Esophagus (tissue), 2 donors: ENCODE measurements around the gene ANKRD63. TPM values are rescaled to one million over a fixed set of nuclear protein-coding genes. Genes with fewer than 3 reads are reported as not detected.

Experiments
- H3K27ac ChIP-seq, 2 donors: one replicate each; pipeline ENCODE4 v1.5.1; 2013; ENCODE audit warnings: low read depth in 2 of 2, mild to moderate bottlenecking in 2 of 2, inconsistent platforms in 1 of 2, low read length in 1 of 2, moderate library complexity in 1 of 2
- H3K27me3 ChIP-seq, 2 donors: one replicate each; pipeline ENCODE4 v1.6.1; 2013; ENCODE audit warnings: low read length in 2 of 2, control low read depth in 1 of 2, mild to moderate bottlenecking in 1 of 2; ENCODE audit not compliant: insufficient read depth in 2 of 2, control insufficient read depth in 1 of 2
- H3K36me3 ChIP-seq, 2 donors: one replicate each; pipeline ENCODE4 v1.6.1; 2013; ENCODE audit warnings: low read length in 1 of 2; ENCODE audit not compliant: control insufficient read depth in 2 of 2, insufficient read depth in 2 of 2
- H3K4me1 ChIP-seq, 2 donors: one replicate each; pipeline ENCODE4 v1.6.1; 2013; ENCODE audit warnings: low read length in 1 of 2; ENCODE audit not compliant: control insufficient read depth in 2 of 2, insufficient read depth in 2 of 2
- H3K4me3 ChIP-seq, 2 donors: one replicate each; pipeline ENCODE4 v1.5.1; 2013; ENCODE audit warnings: low read length in 2 of 2, mild to moderate bottlenecking in 2 of 2, low read depth in 1 of 2, moderate library complexity in 1 of 2
- H3K9me3 ChIP-seq, 2 donors: one replicate each; pipeline ENCODE4 v1.6.1; 2013; ENCODE audit warnings: mild to moderate bottlenecking in 2 of 2, low read depth in 1 of 2, low read length in 1 of 2, moderate library complexity in 1 of 2; ENCODE audit not compliant: control insufficient read depth in 2 of 2, insufficient read depth in 1 of 2
- WGBS, 2 donors: extraction: QIAGEN DNeasy Blood & Tissue Kit; methylation state at CpG; one replicate each; pipeline ENCODE4 v1.1.7; 2013; 5-methylcytosine and 5-hydroxymethylcytosine counted together
- polyA plus RNA-seq, 2 donors: library from polyadenylated mRNA; stranded (reverse); fragments of 200-250 nt; gene quantifications; one replicate each; pipeline ENCODE4 v1.2.3, GENCODE V29; 2013
- donor health status: healthy with polysubstance abuse.
- donor health status: Bipolar disorder and iron deficiency.

ANKRD63 gene
- polyA plus RNA-seq, 2 donors, result not detected

GRCh38 chr15:40254452-40254851 is 28.4 kb downstream of the ANKRD63 start:
- Histone ChIP-seq H3K27me3 (no peaks in the 10 kb centered on the region), H3K4me1 (peaks cover 8 to 28% of the 10 kb centered on the region in 2 donors), H3K4me3 (no peak overlapping the region), H3K36me3 (peaks cover 0 to 13% of the 10 kb centered on the region in 2 donors), H3K27ac (no peak overlapping the region), H3K9me3 (no peaks in the 10 kb centered on the region)
- 93 to 98% methylated on average over 3 of the region's 3 CpGs for WGBS, 2 donors

GRCh38 chr15:40253167-40253790 is 29.6 kb downstream of the ANKRD63 start:
- Histone ChIP-seq H3K27me3 (no peaks in the 10 kb centered on the region), H3K27ac (peak overlapping the region; percentile 68 to 80), H3K4me1 (peaks cover 8 to 30% of the 10 kb centered on the region in 2 donors), H3K4me3 (peak overlapping the region; percentile 58 to 62), H3K9me3 (no peaks in the 10 kb centered on the region), H3K36me3 (peaks cover 0 to 8% of the 10 kb centered on the region in 2 donors)
- 35 to 36% methylated on average over 28 of the region's 28 CpGs for WGBS, 2 donors

GRCh38 chr15:40252438-40253166 is 30.3 kb downstream of the ANKRD63 start:
- Histone ChIP-seq H3K27me3 (no peaks in the 10 kb centered on the region), H3K9me3 (no peaks in the 10 kb centered on the region), H3K4me3 (peak overlapping the region; percentile 58 to 62), H3K4me1 (peaks cover 9 to 35% of the 10 kb centered on the region in 2 donors), H3K27ac (peak overlapping the region; percentile 71 to 80), H3K36me3 (peaks cover 0 to 4% of the 10 kb centered on the region in 2 donors)
- WGBS, 2 donors, result 0 to 2% methylated on average over 75 to 82 of the region's 82 CpGs

GRCh38 chr15:40252141-40252437 is 30.8 kb downstream of the ANKRD63 start:
- H3K27me3 ChIP-seq, result no peaks in the 10 kb centered on the region
- H3K4me1 ChIP-seq, result peaks cover 10 to 35% of the 10 kb centered on the region in 2 donors
- H3K4me3 ChIP-seq, result peak overlapping the region; percentile 58 to 62
- H3K9me3 ChIP-seq, result no peaks in the 10 kb centered on the region
- H3K36me3 ChIP-seq, result peaks cover 0 to 3% of the 10 kb centered on the region in 2 donors
- 33 to 38% methylated on average over 27 of the region's 27 CpGs for WGBS, 2 donors
- peak overlapping the region; percentile 31 to 71 for H3K27ac ChIP-seq

GRCh38 chr15:40251486-40252140 is 31.3 kb downstream of the ANKRD63 start:
- Histone ChIP-seq H3K4me3 (no peak overlapping the region), H3K27ac (peak overlapping the region; percentile 31 to 71), H3K4me1 (peaks cover 13 to 39% of the 10 kb centered on the region in 2 donors), H3K9me3 (no peaks in the 10 kb centered on the region), H3K36me3 (no peaks in the 10 kb centered on the region), H3K27me3 (no peaks in the 10 kb centered on the region)
- WGBS, 2 donors, result 89 to 90% methylated on average over 10 of the region's 10 CpGs

- Histone ChIP-seq H3K36me3 (no peaks in the 10 kb centered on the region), H3K27me3 (no peaks in the 10 kb centered on the region), H3K9me3 (no peaks in the 10 kb centered on the region), H3K27ac (peak overlapping the region in 1 of 2 donors; percentile 66), H3K4me1 (peaks cover 13 to 45% of the 10 kb centered on the region in 2 donors), H3K4me3 (no peak overlapping the region)
- WGBS, 2 donors, result 84 to 85% methylated on average over 13 of the region's 13 CpGs
These were observed 31.9 kb downstream of the ANKRD63 start for GRCh38 chr15:40250771-40251483.

GRCh38 chr15:40250304-40250656 is 32.6 kb downstream of the ANKRD63 start:
- Histone ChIP-seq H3K27ac (peak overlapping the region; percentile 9 to 89), H3K9me3 (no peaks in the 10 kb centered on the region), H3K4me1 (peaks cover 17 to 51% of the 10 kb centered on the region in 2 donors), H3K27me3 (no peaks in the 10 kb centered on the region), H3K36me3 (no peaks in the 10 kb centered on the region), H3K4me3 (no peak overlapping the region)
- 69 to 82% methylated on average over 8 of the region's 8 CpGs for WGBS, 2 donors

- H3K27ac ChIP-seq, result peak overlapping the region; percentile 64 to 89
- H3K4me3 ChIP-seq, result no peak overlapping the region
- 37 to 48% methylated on average over 11 of the region's 11 CpGs for WGBS, 2 donors
- H3K9me3 ChIP-seq, result no peaks in the 10 kb centered on the region
- no peaks in the 10 kb centered on the region for H3K27me3 ChIP-seq
- H3K4me1 ChIP-seq, result peaks cover 17 to 54% of the 10 kb centered on the region in 2 donors
- H3K36me3 ChIP-seq, result no peaks in the 10 kb centered on the region
These were observed 33.2 kb downstream of the ANKRD63 start for GRCh38 chr15:40249477-40250303.
